ENCODE measurements around the gene CDH18.

- no peak for TF ChIP-seq CTCF (IDR thresholded peaks at IDR 0.05)
- no peak for TF ChIP-seq POLR2A (IDR thresholded peaks at IDR 0.05)
- no peak for TF ChIP-seq POLR2AphosphoS5 (IDR thresholded peaks at IDR 0.05)
Measured at GRCh38 chr5:19568004-19568403, 420.0 kb downstream of the CDH18 start.
